Liver (tissue), 9 donors: ENCODE data around the gene SLC25A26. TPM values are rescaled to one million over a fixed set of nuclear protein-coding genes. Genes with fewer than 3 reads are reported as not detected.

Experiments
- DNase-seq: peaks from one replicate; pipeline ENCODE4 v3.0.0-alpha.2; 2017; ENCODE audit warnings: low spot score
- H3K27ac ChIP-seq, 2 donors: one replicate each; pipeline ENCODE4 v1.7.0; 2013; ENCODE audit warnings: inconsistent platforms in 2 of 2, low read length in 2 of 2, control low read depth in 1 of 2, low read depth in 1 of 2, mild to moderate bottlenecking in 1 of 2
- H3K27me3 ChIP-seq, 4 donors: one replicate each; pipeline versions ENCODE4 v1.6.1 to v1.7.0; 2013; ENCODE audit warnings: low read length in 3 of 4, inconsistent platforms in 1 of 4, mild to moderate bottlenecking in 1 of 4, moderate library complexity in 1 of 4; ENCODE audit not compliant: control insufficient read depth in 4 of 4, insufficient read depth in 4 of 4
- H3K36me3 ChIP-seq, 4 donors: one replicate each; pipeline versions ENCODE4 v1.6.1 to v1.7.0; 2013; ENCODE audit warnings: low read length in 3 of 4, mild to moderate bottlenecking in 3 of 4, low read depth in 1 of 4, moderate library complexity in 1 of 4; ENCODE audit not compliant: control insufficient read depth in 4 of 4, insufficient read depth in 3 of 4
- H3K4me1 ChIP-seq, 4 donors: one replicate each; pipeline versions ENCODE4 v1.6.1 to v1.7.0; 2013; ENCODE audit warnings: low read length in 3 of 4, mild to moderate bottlenecking in 3 of 4, moderate library complexity in 1 of 4; ENCODE audit not compliant: control insufficient read depth in 4 of 4, insufficient read depth in 4 of 4
- H3K4me3 ChIP-seq, 3 donors: one replicate each; pipeline versions ENCODE4 v1.6.1 to v1.7.0; 2013; ENCODE audit warnings: low read length in 3 of 3, control low read depth in 1 of 3, low read depth in 1 of 3, mild to moderate bottlenecking in 1 of 3
- H3K9ac ChIP-seq, 2 donors: one replicate each; pipeline ENCODE4 v1.7.0; 2013; ENCODE audit warnings: low read length in 2 of 2, mild to moderate bottlenecking in 2 of 2, moderate library complexity in 2 of 2, control low read depth in 1 of 2, low read depth in 1 of 2
- H3K9me3 ChIP-seq, 4 donors: one replicate each; pipeline versions ENCODE4 v1.6.1 to v1.7.0; 2013; ENCODE audit warnings: low read length in 3 of 4; ENCODE audit not compliant: control insufficient read depth in 4 of 4
- ATF3 ChIP-seq: IDR thresholded peaks from 2 replicates; pipeline ENCODE4 v1.6.1; 2016; ENCODE audit warnings: antibody characterized with exemption
- EGR1 ChIP-seq, 2 donors: IDR thresholded peaks; 2 replicates each; pipeline ENCODE4 v1.6.1; 2016 to 2018; ENCODE audit warnings: antibody characterized with exemption in 2 of 2, low read depth in 2 of 2
- FOXA1 ChIP-seq: IDR thresholded peaks from 2 replicates; pipeline ENCODE4 v1.6.1; 2016; ENCODE audit warnings: antibody characterized with exemption
- FOXA2 ChIP-seq: IDR thresholded peaks from 2 replicates; pipeline ENCODE4 v1.6.1; 2016; ENCODE audit warnings: antibody characterized with exemption
- GABPA ChIP-seq, 2 donors: IDR thresholded peaks in 1 of 2; conservative IDR thresholded peaks in 1 of 2; 2 replicates each; pipeline ENCODE4 v1.6.1; 2016; ENCODE audit warnings: antibody characterized with exemption in 2 of 2, mild to moderate bottlenecking in 1 of 2, moderate library complexity in 1 of 2
- HNF4A ChIP-seq, 2 donors: conservative IDR thresholded peaks; 2 replicates each; pipeline ENCODE4 v1.6.1; 2016; ENCODE audit warnings: antibody characterized with exemption in 2 of 2, mild to moderate bottlenecking in 2 of 2
- HNF4G ChIP-seq: IDR thresholded peaks from 2 replicates; pipeline ENCODE4 v1.6.1; 2016; ENCODE audit warnings: antibody characterized with exemption
- JUND ChIP-seq, 2 donors: IDR thresholded peaks; 2 replicates each; pipeline ENCODE4 v1.6.1; 2016; ENCODE audit warnings: antibody characterized with exemption in 2 of 2
- NR2F2 ChIP-seq: IDR thresholded peaks from 2 replicates; pipeline ENCODE4 v1.6.1; 2016; ENCODE audit warnings: antibody characterized with exemption
- RAD21 ChIP-seq, 2 donors: IDR thresholded peaks; 2 replicates each; pipeline ENCODE4 v1.6.1; 2016; ENCODE audit warnings: antibody characterized with exemption in 2 of 2, mild to moderate bottlenecking in 2 of 2
- REST ChIP-seq: IDR thresholded peaks from 2 replicates; pipeline ENCODE4 v1.6.1; 2016; ENCODE audit warnings: antibody characterized with exemption, mild to moderate bottlenecking
- RXRA ChIP-seq, 2 donors: IDR thresholded peaks; 2 replicates each; pipeline ENCODE4 v1.6.1; 2017 to 2018; ENCODE audit warnings: antibody characterized with exemption in 2 of 2, mild to moderate bottlenecking in 1 of 2
- SP1 ChIP-seq: IDR thresholded peaks from 2 replicates; pipeline ENCODE4 v1.6.1; 2018; ENCODE audit warnings: antibody characterized with exemption, mild to moderate bottlenecking
- TAF1 ChIP-seq: conservative IDR thresholded peaks from 2 replicates; pipeline ENCODE4 v1.6.1; 2016; ENCODE audit warnings: antibody characterized with exemption, mild to moderate bottlenecking
- YY1 ChIP-seq: IDR thresholded peaks from 2 replicates; pipeline ENCODE4 v1.6.1; 2016; ENCODE audit warnings: antibody characterized with exemption, mild to moderate bottlenecking
- whole genome bisulfite sequencing: extraction: QIAGEN DNeasy Blood & Tissue Kit; methylation state at CpG from one replicate; pipeline ENCODE4 v1.1.7; 2013; 5-methylcytosine and 5-hydroxymethylcytosine counted together
- polyA plus RNA-seq, 2 donors: library from polyadenylated mRNA; stranded (reverse) in 1 of 2; unstranded in 1 of 2; fragments of 200-250 nt in 1 of 2; fragments of >200 nt in 1 of 2; fragmentation: Nextera tagmentation in 1 of 2; extraction: Ambion mirVana in 1 of 2; gene quantifications; one replicate each; pipeline versions ENCODE4 v1.2.1 to v1.2.3, GENCODE V29; 2013 to 2015
- total RNA-seq, 2 donors: library from RNA; depleted of rRNA; stranded (reverse); fragments of >200 nt; gene quantifications; one replicate each; pipeline ENCODE4 v1.2.3, GENCODE V29; 2014
- TF ChIP-seq, protein P1 (sequence below): fragments of 150-350 bp; IDR thresholded peaks from 2 replicates; pipeline ENCODE4 v1.5.1; 2017; ENCODE audit warnings: improper control_type of control experiment, low read depth, low read length; ENCODE audit not compliant: missing input control
- TF ChIP-seq, protein P2 (sequence below): IDR thresholded peaks from 2 replicates; pipeline ENCODE4 v1.6.1; 2016; ENCODE audit warnings: antibody characterized with exemption
- TF ChIP-seq, protein P3 (sequence below): IDR thresholded peaks from 2 replicates; pipeline ENCODE4 v1.6.1; 2016; ENCODE audit warnings: antibody characterized with exemption
- donor health status: healthy.
- donor health status: healthy.
- donor health status: healthy.
- donor health status: healthy.
- donor health status: healthy.

The SLC25A26 gene
- total and polyA plus RNA-seq, 4 donors = 9.9 to 21.6 (median 12.8) TPM

DNA sequence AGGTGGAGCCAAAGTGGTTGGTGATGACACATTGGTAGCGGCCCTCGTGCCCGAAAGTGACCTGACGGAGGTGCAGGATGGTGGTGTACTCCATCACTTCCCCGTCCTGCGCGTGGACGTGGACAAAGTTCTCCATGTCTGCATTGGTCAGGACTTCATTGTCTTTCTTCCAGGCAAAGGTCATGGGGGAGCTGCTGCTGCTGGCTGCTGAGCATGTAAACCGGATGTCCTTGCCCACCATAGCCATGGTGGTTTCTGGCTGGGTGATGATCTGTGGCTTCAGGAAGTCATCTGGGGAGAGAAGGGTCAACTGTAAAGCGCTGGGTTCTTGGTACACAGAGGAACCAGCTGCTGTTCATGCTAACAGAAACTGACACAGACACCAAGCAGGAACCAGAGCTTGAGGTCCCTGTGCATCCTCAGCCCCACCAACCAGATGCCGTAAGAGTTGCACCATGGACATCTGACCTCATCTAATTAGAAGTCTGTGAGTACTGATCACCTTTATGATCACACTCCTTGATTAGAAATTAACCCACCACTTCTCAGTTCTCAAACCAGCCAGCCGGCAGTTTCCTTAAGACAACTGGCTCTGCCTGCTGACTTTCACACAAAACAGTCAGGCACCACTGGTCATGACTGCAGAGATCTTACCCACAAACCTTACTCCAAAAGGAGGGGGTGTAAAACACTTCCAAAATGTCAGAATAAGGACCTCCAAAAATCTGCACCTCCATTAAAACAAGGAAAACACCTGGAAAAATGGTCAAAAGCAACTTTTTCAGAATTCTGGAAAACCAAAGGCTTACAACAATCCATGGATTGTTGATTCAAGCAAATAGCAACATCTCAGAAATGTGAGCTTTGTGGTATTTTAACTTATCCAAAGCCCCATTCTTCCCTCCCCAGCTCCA is 165.5 kb downstream of the SLC25A26 start:
- TF ChIP-seq GABPA (IDR thresholded peaks at IDR 0.05 in 1 of 2, conservative IDR thresholded peaks at IDR 0.05 in 1 of 2) (no peak), RAD21 (IDR thresholded peaks at IDR 0.05) (no peak), HNF4A (conservative IDR thresholded peaks at IDR 0.05) (no peak), FOXA1 (no peak), FOXA2 (no peak), SP1 (no peak), JUND (IDR thresholded peaks at IDR 0.05) (no peak), NR2F2 (no peak)
- TF ChIP-seq, protein P1, sequence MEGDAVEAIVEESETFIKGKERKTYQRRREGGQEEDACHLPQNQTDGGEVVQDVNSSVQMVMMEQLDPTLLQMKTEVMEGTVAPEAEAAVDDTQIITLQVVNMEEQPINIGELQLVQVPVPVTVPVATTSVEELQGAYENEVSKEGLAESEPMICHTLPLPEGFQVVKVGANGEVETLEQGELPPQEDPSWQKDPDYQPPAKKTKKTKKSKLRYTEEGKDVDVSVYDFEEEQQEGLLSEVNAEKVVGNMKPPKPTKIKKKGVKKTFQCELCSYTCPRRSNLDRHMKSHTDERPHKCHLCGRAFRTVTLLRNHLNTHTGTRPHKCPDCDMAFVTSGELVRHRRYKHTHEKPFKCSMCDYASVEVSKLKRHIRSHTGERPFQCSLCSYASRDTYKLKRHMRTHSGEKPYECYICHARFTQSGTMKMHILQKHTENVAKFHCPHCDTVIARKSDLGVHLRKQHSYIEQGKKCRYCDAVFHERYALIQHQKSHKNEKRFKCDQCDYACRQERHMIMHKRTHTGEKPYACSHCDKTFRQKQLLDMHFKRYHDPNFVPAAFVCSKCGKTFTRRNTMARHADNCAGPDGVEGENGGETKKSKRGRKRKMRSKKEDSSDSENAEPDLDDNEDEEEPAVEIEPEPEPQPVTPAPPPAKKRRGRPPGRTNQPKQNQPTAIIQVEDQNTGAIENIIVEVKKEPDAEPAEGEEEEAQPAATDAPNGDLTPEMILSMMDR = no peak
- DNase-seq = no peak
- H3K36me3 ChIP-seq = peaks cover 14 to 56% (median 49%) of the 10 kb centered on the region in 4 donors

GRCh38 chr3:66386925-66387650 is 166.3 kb downstream of the SLC25A26 start:
- Histone ChIP-seq H3K27me3 (no peaks in the 10 kb centered on the region), H3K4me3 (no peak overlapping the region), H3K4me1 (no peaks in the 10 kb centered on the region), H3K27ac (no peak overlapping the region), H3K9me3 (no peaks in the 10 kb centered on the region), H3K9ac (no peak overlapping the region), H3K36me3 (peaks cover 14 to 52% (median 44%) of the 10 kb centered on the region in 4 donors)
- no peak for DNase-seq
- 94% methylated on average over 7 of the region's 7 CpGs for WGBS
- no peak for TF ChIP-seq HNF4G
- TF ChIP-seq RAD21 (IDR thresholded peaks at IDR 0.05) = no peak
- no peak for TF ChIP-seq HNF4A (conservative IDR thresholded peaks at IDR 0.05)
- TF ChIP-seq ATF3 = no peak
- TF ChIP-seq, protein P2, sequence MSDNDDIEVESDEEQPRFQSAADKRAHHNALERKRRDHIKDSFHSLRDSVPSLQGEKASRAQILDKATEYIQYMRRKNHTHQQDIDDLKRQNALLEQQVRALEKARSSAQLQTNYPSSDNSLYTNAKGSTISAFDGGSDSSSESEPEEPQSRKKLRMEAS = no peak
- TF ChIP-seq, protein P1 = no peak
- TF ChIP-seq TAF1 = no peak
- TF ChIP-seq YY1 = no peak
- no peak for TF ChIP-seq FOXA2
- TF ChIP-seq SP1 = no peak
- no peak for TF ChIP-seq GABPA (IDR thresholded peaks at IDR 0.05 in 1 of 2, conservative IDR thresholded peaks at IDR 0.05 in 1 of 2)
- TF ChIP-seq FOXA1 = no peak
- no peak for TF ChIP-seq JUND (IDR thresholded peaks at IDR 0.05)
- TF ChIP-seq RXRA (IDR thresholded peaks at IDR 0.05) = no peak
- no peak for TF ChIP-seq EGR1 (IDR thresholded peaks at IDR 0.05; ENCODE audit: low read depth in 2 of 2)
- TF ChIP-seq, protein P3, sequence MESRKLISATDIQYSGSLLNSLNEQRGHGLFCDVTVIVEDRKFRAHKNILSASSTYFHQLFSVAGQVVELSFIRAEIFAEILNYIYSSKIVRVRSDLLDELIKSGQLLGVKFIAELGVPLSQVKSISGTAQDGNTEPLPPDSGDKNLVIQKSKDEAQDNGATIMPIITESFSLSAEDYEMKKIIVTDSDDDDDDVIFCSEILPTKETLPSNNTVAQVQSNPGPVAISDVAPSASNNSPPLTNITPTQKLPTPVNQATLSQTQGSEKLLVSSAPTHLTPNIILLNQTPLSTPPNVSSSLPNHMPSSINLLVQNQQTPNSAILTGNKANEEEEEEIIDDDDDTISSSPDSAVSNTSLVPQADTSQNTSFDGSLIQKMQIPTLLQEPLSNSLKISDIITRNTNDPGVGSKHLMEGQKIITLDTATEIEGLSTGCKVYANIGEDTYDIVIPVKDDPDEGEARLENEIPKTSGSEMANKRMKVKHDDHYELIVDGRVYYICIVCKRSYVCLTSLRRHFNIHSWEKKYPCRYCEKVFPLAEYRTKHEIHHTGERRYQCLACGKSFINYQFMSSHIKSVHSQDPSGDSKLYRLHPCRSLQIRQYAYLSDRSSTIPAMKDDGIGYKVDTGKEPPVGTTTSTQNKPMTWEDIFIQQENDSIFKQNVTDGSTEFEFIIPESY = no peak
- no peak for TF ChIP-seq NR2F2
- no peak for TF ChIP-seq REST

More for the DNA sequence above, 165.5 kb downstream of the SLC25A26 start:
- H3K9ac ChIP-seq = no peak overlapping the region
- H3K27me3 ChIP-seq = no peaks in the 10 kb centered on the region
- no peaks in the 10 kb centered on the region for H3K4me1 ChIP-seq
- H3K9me3 ChIP-seq = no peaks in the 10 kb centered on the region
- H3K27ac ChIP-seq = no peak overlapping the region
- WGBS = 96% methylated on average over 12 of the region's 12 CpGs
- H3K4me3 ChIP-seq = no peak overlapping the region
